Right lobe of liver (tissue), 6 donors: ENCODE results near the gene PAK4. TPM values are rescaled to one million over a fixed set of nuclear protein-coding genes. Genes with fewer than 3 reads are reported as not detected.

Experiments used
- ATAC-seq, 4 donors: fragments of 200-7000 bp; cut with Tn5 transposase; one replicate each; pipeline ENCODE4 v1.9.1; 2020; ENCODE audit warnings: mild to moderate bottlenecking in 4 of 4, moderate library complexity in 4 of 4
- DNase-seq, 3 donors: peaks; one replicate each; pipeline ENCODE4 v3.0.0-alpha.2; 2020
- H3K27ac ChIP-seq, 3 donors: fragments of 200-600 bp; one replicate each; pipeline ENCODE4 v1.8.0; 2022
- H3K27me3 ChIP-seq, 2 donors: fragments of 200-600 bp; one replicate each; pipeline ENCODE4 v1.8.0; 2022
- H3K36me3 ChIP-seq, 4 donors: fragments of 200-600 bp; sonication (generic) in 1 of 4; one replicate each; pipeline versions ENCODE4 v1.5.1 to v1.8.0; 2017 to 2022; ENCODE audit warnings: control low read depth in 1 of 4
- H3K4me1 ChIP-seq, 4 donors: fragments of 200-600 bp; sonication (generic) in 1 of 4; one replicate each; pipeline versions ENCODE4 v1.5.1 to v1.8.0; 2017 to 2022; ENCODE audit warnings: control low read depth in 1 of 4
- H3K4me3 ChIP-seq, 3 donors: fragments of 200-600 bp; one replicate each; pipeline ENCODE4 v1.8.0; 2022
- H3K9me3 ChIP-seq, 4 donors: fragments of 200-600 bp; sonication (generic) in 1 of 4; one replicate each; pipeline versions ENCODE4 v1.5.1 to v1.8.0; 2017 to 2022; ENCODE audit warnings: control low read depth in 1 of 4
- CTCF ChIP-seq, 4 donors: fragments of 200-600 bp in 3 of 4; fragments of 450-650 bp in 1 of 4; IDR thresholded peaks; one replicate each; pipeline versions ENCODE4 v1.5.1 to v1.8.0; 2016 to 2022; ENCODE audit warnings: antibody characterized with exemption in 4 of 4, mild to moderate bottlenecking in 2 of 4
- POLR2A ChIP-seq: fragments of 450-650 bp; IDR thresholded peaks from one replicate; pipeline ENCODE4 v1.6.1; 2017; ENCODE audit warnings: antibody characterized with exemption, mild to moderate bottlenecking
- WGBS: methylation state at CpG from one replicate; pipeline ENCODE4 v1.1.6; 2018; ENCODE audit warnings: low coverage, low lambda C conversion rate; ENCODE audit not compliant: insufficient coverage; ENCODE audit errors: missing lambda C conversion rate; 5-methylcytosine and 5-hydroxymethylcytosine counted together
- intact Hi-C, 2 donors: fragments of 100-400 bp; cut with DNase I; formaldehyde crosslinking; loops; one replicate each; pipeline versions ENCODE4 v1.11.2 to v1.14.1; 2022
- total RNA-seq, 6 experiments: library from RNA; depleted of rRNA in 2 of 6; stranded (reverse); fragments of >200 nt in 2 of 6; fragmentation: NEBNext Ultra II Directional in 3 of 6; extraction: Animal tissue kit (Norgen Biotek cat#: 25700) in 3 of 6; gene quantifications; one replicate each; pipeline versions ENCODE4 v1.1.0 to v1.2.4, GENCODE V29; 2016 to 2023
- donor health status: DM: no; HTN: yes; CAD: no.
- donor health status: DM: no; HTN: no; CAD: no.
- donor health status: DM: no; HTN: no; CAD: no.
- donor health status: DM: no; HTN: yes; CAD: no.
- donor health status: DM: no; HTN: yes; CAD: no.

Gene PAK4
- total RNA-seq, 6 experiments from 2014 or later: 11.4 to 16.6 (median 14.7) TPM

- ATAC-seq (no peak), DNase-seq (no peak)
- H3K9me3 ChIP-seq: no peaks in the 10 kb centered on the region
- no peak overlapping the region for H3K4me3 ChIP-seq
- intact Hi-C loops: no loop called here
- H3K27ac ChIP-seq: no peak overlapping the region
- WGBS: 67% methylated on average over 1 of the region's 11 CpGs
- H3K36me3 ChIP-seq: peaks cover 0 to 19% (median 6%) of the 10 kb centered on the region in 4 donors
- no peak for TF ChIP-seq CTCF (IDR thresholded peaks at IDR 0.05)
- no peak for TF ChIP-seq POLR2A
- no peaks in the 10 kb centered on the region for H3K27me3 ChIP-seq
- H3K4me1 ChIP-seq: no peaks in the 10 kb centered on the region
Observed at GRCh38 chr19:39177736-39178135, 52.1 kb downstream of the PAK4 start.

- Histone ChIP-seq H3K27me3 (no peaks in the 10 kb centered on the region), H3K4me3 (no peak overlapping the region), H3K36me3 (peaks cover 0 to 19% (median 6%) of the 10 kb centered on the region in 4 donors), H3K4me1 (no peaks in the 10 kb centered on the region), H3K9me3 (no peaks in the 10 kb centered on the region), H3K27ac (no peak overlapping the region)
- ATAC-seq: no peak
- TF ChIP-seq CTCF (IDR thresholded peaks at IDR 0.05) (no peak), POLR2A (no peak)
- intact Hi-C loops: no loop called here
- DNase-seq: no peak
- WGBS: 70% methylated on average over 6 of the region's 30 CpGs
Observed at GRCh38 chr19:39178296-39179006, 52.9 kb downstream of the PAK4 start.

- TF ChIP-seq POLR2A (no peak), CTCF (IDR thresholded peaks at IDR 0.05) (no peak)
- Histone ChIP-seq H3K4me3 (no peak overlapping the region), H3K27ac (no peak overlapping the region), H3K27me3 (no peaks in the 10 kb centered on the region), H3K9me3 (no peaks in the 10 kb centered on the region), H3K4me1 (no peaks in the 10 kb centered on the region), H3K36me3 (peaks cover 0 to 16% (median 6%) of the 10 kb centered on the region in 4 donors)
- ATAC-seq (peak in 1 of 4 donors; percentile 5), DNase-seq (no peak)
- intact Hi-C loops: loop anchor here (10.0 kb wide), 1 partner anchor 45 kb away; no protein-coding TSS in a partner anchor
- no CpG with 5 or more reads among the region's 10 CpGs for WGBS
Observed at GRCh38 chr19:39179754-39180153, 54.2 kb downstream of the PAK4 start.

GRCh38 chr19:39180749-39181148 is 55.2 kb downstream of the PAK4 start:
- Histone ChIP-seq H3K36me3 (peaks cover 0 to 15% (median 6%) of the 10 kb centered on the region in 4 donors), H3K27ac (no peak overlapping the region), H3K27me3 (no peaks in the 10 kb centered on the region), H3K4me1 (no peaks in the 10 kb centered on the region), H3K4me3 (no peak overlapping the region), H3K9me3 (no peaks in the 10 kb centered on the region)
- ATAC-seq: no peak
- no peak for TF ChIP-seq POLR2A
- TF ChIP-seq CTCF (IDR thresholded peaks at IDR 0.05): no peak
- no peak for DNase-seq
- intact Hi-C loops: loop anchor here (10.0 kb wide), 1 partner anchor 46 kb away; no protein-coding TSS in a partner anchor
- WGBS: 100% methylated on average over 3 of the region's 9 CpGs
